H1 (cell line): ENCODE data around the gene PTPRG.

Source experiments
- CHD2 ChIP-seq: IDR thresholded peaks from 2 replicates; pipeline ENCODE4 v1.6.1; 2012; ENCODE audit warnings: low read length, improper control_type of control experiment
- CTCF ChIP-seq, 3 experiments: IDR thresholded peaks; 1 replicate in 2 of 3; 2 replicates in 1 of 3; pipeline versions ENCODE4 v1.5.1 to v1.6.1; 2011; ENCODE audit warnings: low read length in 3 of 3, mild to moderate bottlenecking in 3 of 3, inconsistent platforms in 2 of 3, low read depth in 1 of 3, moderate library complexity in 1 of 3; ENCODE audit not compliant: insufficient read depth in 1 of 3; ENCODE audit errors: control extremely low read depth in 1 of 3
- EP300 ChIP-seq, 2 experiments: IDR thresholded peaks; 1 replicate in 1 of 2; 2 replicates in 1 of 2; pipeline ENCODE4 v1.6.1; 2011 to 2012; ENCODE audit warnings: low read depth in 2 of 2, low read length in 2 of 2, mild to moderate bottlenecking in 2 of 2, borderline replicate concordance in 1 of 2, inconsistent platforms in 1 of 2, moderate library complexity in 1 of 2
- EZH2 ChIP-seq: fragments of 200-600 bp; sonication (generic); IDR thresholded peaks from 2 replicates; pipeline ENCODE4 v1.7.1; 2012; ENCODE audit warnings: low read depth, mild to moderate bottlenecking, moderate library complexity, low read length, inconsistent platforms; ENCODE audit not compliant: severe bottlenecking
- MAFK ChIP-seq: IDR thresholded peaks from 2 replicates; pipeline ENCODE4 v1.6.1; 2012; ENCODE audit warnings: low read depth, mild to moderate bottlenecking, improper control_type of control experiment, low read length
- MAX ChIP-seq: IDR thresholded peaks from 2 replicates; pipeline ENCODE4 v1.6.1; 2012; ENCODE audit warnings: inconsistent platforms
- POLR2A ChIP-seq, 2 experiments: IDR thresholded peaks; 1 replicate in 1 of 2; 2 replicates in 1 of 2; pipeline ENCODE4 v1.6.1; 2011; ENCODE audit warnings: low read depth in 2 of 2, low read length in 2 of 2, mild to moderate bottlenecking in 2 of 2; ENCODE audit errors: control extremely low read depth in 1 of 2
- POLR2AphosphoS5 ChIP-seq: IDR thresholded peaks from 2 replicates; pipeline ENCODE4 v1.6.1; 2011; ENCODE audit warnings: low read depth, low read length
- SIN3A ChIP-seq, 2 experiments: IDR thresholded peaks in 1 of 2; conservative IDR thresholded peaks in 1 of 2; 2 replicates each; pipeline ENCODE4 v1.6.1; 2011 to 2012; ENCODE audit warnings: low read length in 2 of 2, improper control_type of control experiment in 1 of 2, low read depth in 1 of 2, mild to moderate bottlenecking in 1 of 2
- SP2 ChIP-seq: IDR thresholded peaks from 2 replicates; pipeline ENCODE4 v1.6.1; 2012; ENCODE audit warnings: mild to moderate bottlenecking, low read length, inconsistent platforms
- SRF ChIP-seq: IDR thresholded peaks from 2 replicates; pipeline ENCODE4 v1.6.1; 2011; ENCODE audit warnings: mild to moderate bottlenecking, low read depth, low read length, moderate library complexity
- SUZ12 ChIP-seq: fragments of 200-600 bp; sonication (generic); IDR thresholded peaks from 2 replicates; pipeline ENCODE4 v1.6.1; 2012; ENCODE audit warnings: mild to moderate bottlenecking, inconsistent platforms, low read length, moderate library complexity, mixed read lengths
- TAF1 ChIP-seq: IDR thresholded peaks from 2 replicates; pipeline ENCODE4 v1.6.1; 2011; ENCODE audit warnings: mild to moderate bottlenecking, low read depth, low read length
- YY1 ChIP-seq: IDR thresholded peaks from 2 replicates; pipeline ENCODE4 v1.6.1; 2011; ENCODE audit warnings: low read depth, mild to moderate bottlenecking, low read length

GRCh38 chr3:61526308-61526707 lies 35.1 kb upstream of the PTPRG start:
- no peak for TF ChIP-seq MAX
- TF ChIP-seq CTCF (IDR thresholded peaks at IDR 0.05; ENCODE audit: control extremely low read depth in 1 of 3, insufficient read depth in 1 of 3, low read depth in 1 of 3, low read length in 3 of 3) = no peak
- TF ChIP-seq CHD2 = no peak
- TF ChIP-seq YY1 = no peak
- TF ChIP-seq SP2 = no peak
- no peak for TF ChIP-seq POLR2AphosphoS5
- TF ChIP-seq EP300 (IDR thresholded peaks at IDR 0.05; ENCODE audit: borderline replicate concordance in 1 of 2, low read depth in 2 of 2, low read length in 2 of 2) = no peak
- no peak for TF ChIP-seq POLR2A (IDR thresholded peaks at IDR 0.05; ENCODE audit: control extremely low read depth in 1 of 2, low read depth in 2 of 2, low read length in 2 of 2)
- no peak for TF ChIP-seq MAFK
- TF ChIP-seq TAF1 = no peak
- TF ChIP-seq SRF = no peak
- no peak for TF ChIP-seq SUZ12
- TF ChIP-seq EZH2 = no peak
- TF ChIP-seq SIN3A (conservative IDR thresholded peaks at IDR 0.05 in 1 of 2, IDR thresholded peaks at IDR 0.05 in 1 of 2; ENCODE audit: low read depth in 1 of 2, low read length in 2 of 2) = no peak
